ENCODE data around the gene NLRP6.
"Not testable (repeated sequence)": the region's sequence is repeated elsewhere in the genome, so short reads cannot be mapped to it uniquely, and the experiment has no call there.

Gene NLRP6

DNA sequence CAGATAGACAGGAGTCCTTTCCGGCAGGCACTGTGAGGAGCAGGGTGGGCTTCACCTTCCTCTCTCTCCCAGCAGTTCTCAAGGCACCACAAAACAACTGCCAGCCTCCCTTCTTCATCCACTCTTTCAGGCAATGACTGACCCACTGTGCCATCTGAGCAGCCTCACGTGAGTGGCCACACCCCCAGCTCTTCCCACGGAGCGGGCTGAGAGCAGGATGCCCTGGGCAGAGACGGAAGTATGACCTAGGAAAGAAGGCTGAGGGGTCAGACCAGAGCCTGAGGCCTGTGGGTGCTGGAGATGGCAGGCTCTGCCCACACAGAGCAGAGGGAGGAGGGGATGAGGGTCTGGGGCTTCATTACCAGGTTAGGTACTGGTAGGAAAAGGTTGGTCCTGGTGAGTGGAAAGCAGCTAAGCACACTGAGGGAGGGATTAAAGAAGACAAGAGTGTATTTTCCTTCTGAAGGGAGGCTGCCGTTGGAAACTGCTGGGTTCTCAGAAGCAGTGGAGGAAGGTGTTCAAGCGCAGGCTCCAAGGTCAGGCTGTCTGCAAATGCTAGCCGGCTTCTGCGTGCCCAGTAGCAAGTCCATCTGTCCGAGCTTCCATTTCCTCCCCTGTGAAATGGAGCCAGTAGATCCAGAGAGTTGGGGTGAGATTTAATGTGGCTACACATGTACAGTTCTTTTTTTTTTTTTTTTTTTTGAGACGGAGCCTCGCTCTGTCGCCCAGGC lies 4.6 kb downstream of the NLRP6 start:
- DNase-seq = no peak

DNA sequence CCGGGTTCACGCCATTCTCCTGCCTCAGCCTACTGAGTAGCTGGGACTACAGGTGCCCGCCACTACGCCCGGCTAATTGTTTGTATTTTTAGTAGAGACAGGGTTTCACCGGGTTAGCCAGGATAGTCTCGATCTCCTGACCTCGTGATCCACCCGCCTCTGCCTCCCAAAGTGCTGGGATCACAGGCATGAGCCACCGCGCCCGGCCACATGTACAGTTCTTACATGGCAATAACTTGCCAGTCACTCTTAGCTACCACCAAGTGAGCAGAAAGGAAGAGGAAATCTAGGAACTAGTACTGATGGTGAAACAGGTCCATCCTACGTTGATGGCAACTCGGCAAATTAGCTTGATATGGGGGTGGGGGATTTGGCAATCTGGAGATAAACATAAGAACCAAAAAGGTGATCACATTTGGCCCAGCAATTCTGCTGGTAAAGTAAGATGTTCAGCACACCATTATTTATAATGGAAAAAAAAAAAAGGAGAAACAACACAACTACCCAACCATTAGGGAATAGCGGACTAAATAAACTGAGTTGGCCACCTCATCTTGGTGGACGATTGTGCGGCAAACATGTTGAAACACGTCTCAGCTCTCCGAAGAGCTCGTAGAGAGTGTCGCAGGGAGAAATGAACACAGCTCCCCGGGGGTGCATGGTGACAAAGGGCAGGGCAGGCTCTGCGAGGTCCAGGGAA lies 5.3 kb downstream of the NLRP6 start:
- no peak for DNase-seq

GRCh38 chr11:284105-285020 lies 6.2 kb downstream of the NLRP6 start:
- no peak for DNase-seq

DNA sequence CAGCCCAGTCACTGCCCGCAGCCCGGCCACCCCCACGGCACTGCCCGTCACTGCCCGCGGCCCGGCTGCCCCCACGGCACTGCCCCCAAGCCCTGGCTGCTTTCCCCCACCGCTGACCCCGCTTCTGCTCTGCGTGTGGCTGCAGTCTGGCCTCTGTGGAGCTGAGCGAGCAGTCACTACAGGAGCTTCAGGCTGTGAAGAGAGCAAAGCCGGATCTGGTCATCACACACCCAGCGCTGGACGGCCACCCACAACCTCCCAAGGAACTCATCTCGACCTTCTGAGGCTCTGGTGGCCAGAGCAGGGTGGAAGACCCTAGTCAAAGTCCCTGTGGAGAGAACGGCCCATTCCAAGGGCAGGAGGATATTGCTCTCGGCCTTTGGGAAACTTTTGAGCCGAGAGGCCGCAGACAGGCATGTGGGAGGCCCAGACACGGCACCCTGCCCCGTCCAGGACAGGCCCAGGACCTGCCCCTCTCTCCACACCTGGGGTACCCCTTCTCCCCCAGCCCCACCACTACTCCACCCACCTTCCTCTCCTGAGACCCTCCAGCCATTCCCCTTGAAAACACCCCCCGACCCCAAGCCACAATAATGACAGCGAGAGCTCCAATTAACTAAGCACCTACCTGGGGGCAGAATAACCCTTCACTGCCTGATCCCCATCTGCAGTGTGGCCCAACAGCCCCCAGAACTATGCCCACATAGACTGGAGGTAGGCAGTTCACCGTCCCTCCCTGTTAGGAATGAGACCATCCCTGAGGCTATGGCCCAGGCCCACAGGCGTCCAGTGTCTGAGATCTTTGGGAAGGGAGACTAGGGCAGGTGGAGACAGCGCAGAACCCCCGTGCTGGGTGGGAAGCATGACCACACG lies 7.0 kb downstream of the NLRP6 start:
- DNase-seq = no peak

GRCh38 chr11:285894-286220 lies 7.7 kb downstream of the NLRP6 start:
- no peak for DNase-seq

GRCh38 chr11:286977-287820 lies 9.0 kb downstream of the NLRP6 start:
- not testable (repeated sequence) for DNase-seq

DNA sequence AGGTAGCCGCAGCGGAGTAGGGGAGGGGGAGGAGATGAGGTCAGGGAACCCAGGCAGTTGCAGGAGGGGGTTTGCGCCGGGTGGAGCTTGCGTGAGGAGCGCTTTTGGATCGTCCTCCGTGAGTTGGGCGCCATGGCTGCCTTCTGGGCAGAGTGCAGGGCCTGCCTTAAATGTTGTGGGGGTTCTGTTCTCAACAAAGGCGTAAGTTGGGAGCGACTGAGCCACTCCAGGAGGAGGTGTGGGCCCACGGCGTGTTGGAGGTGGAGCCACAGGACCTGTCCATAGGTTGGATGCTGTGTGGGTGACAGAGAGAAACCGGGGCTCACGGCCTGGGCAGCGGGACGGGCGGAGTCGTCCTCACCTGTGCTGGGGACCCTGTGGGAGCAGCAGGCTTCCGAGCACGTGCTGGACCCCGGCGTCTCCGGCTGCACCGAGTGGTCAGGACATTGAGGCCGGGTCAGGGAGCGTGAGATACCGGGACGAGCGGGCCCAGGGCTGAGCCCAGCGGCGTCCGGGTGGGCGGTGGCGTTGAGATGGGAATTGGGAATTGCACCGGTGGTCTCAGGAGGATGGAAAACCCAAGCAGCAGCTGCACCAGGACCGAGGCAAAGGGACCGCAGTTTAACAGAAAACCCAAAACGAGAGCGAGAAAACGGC lies 9.7 kb downstream of the NLRP6 start:
- no peak for DNase-seq

- DNase-seq = no peak
These were observed 10.5 kb downstream of the NLRP6 start, which contains the start of gene PGGHG for GRCh38 chr11:288478-289397. PGGHG (plus strand) TSS chr11:289126; CDS start chr11:289817, 691 bp downstream.

GRCh38 chr11:289398-289711 lies 11.1 kb downstream of the NLRP6 start:
- DNase-seq = no peak

DNA sequence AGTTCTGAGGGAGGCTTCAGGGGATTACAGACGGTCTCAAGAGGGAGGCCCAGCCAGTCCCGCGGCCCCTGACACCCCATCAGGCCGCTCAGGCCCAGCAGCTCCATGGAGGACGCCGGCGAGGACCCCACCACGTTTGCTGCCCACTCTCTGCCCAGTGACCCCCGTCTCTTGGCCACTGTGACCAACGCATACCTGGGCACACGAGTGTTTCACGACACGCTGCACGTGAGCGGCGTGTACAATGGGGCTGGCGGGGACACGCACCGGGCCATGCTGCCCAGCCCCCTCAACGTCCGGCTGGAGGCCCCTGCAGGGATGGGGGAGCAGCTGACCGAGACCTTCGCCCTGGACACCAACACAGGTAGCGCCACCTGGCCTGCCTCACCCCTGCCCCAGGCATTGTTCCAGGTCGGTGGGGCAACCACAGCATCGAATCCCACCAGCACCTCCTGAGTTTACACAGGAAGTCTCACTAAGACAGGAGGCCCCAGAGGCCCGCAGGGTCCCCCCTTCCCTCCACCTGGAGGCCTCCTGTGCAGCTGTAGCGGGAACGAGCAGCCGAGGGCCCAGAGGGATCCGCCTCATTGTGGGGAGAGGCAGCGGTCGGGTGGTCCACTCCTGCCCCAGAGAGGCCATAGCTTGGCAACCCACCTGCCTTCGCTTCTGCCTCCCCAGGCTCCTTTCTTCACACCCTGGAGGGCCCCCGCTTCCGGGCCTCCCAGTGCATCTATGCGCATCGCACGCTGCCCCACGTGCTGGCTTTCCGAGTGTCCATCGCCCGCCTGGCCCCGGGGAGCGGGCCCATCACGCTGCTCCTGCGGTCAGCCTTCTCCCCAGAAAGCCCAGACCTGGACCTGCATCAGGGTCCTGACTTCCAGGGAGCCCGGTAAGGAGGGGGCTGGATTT lies 11.8 kb downstream of the NLRP6 start:
- no peak for DNase-seq

GRCh38 chr11:290621-291231 lies 12.5 kb downstream of the NLRP6 start:
- DNase-seq = no peak

GRCh38 chr11:291281-292210 lies 13.3 kb downstream of the NLRP6 start:
- no peak for DNase-seq

DNA sequence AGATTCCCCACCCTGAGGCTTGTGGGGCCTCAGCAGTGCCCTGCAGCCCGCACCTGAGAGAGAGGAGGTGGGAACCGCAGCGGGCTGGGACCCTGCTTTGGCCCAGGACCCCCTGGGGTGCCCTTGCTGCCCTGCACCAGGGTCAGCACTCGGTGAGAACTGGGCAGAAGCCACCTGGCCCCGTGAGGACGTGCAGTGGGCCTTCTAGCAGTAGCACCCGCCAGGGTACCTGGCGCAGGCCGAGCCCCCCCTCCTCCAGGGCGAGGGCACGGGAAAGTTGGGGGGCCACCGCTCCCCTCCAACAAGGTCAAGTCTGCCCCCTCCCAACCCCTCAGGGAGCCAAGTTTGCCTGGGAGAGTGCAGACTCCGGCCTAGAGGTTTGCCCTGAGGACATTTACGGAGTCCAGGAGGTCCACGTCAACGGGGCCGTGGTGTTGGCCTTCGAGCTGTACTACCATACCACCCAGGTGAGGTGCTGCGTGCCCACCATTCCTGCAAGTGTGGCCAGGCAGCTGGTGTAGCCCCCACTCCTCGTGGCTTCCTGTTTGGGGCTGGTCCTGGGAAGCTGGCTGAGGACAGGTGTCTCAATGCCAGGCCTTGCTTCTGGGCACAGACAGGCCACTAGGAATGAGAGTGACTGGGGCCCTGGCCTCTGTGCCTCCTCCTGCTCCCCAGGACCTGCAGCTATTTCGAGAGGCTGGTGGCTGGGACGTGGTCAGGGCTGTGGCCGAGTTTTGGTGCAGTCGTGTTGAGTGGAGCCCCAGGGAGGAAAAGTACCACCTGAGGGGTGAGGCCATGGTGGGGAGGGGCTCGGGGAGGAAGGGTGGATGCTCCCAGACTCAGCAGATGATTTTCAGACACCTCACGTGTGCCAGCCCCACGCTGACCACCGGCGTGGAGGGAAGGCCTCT lies 14.3 kb downstream of the NLRP6 start:
- DNase-seq = no peak

GRCh38 chr11:293271-293851 lies 15.2 kb downstream of the NLRP6 start:
- no peak for DNase-seq

- DNase-seq = no peak
These were observed 15.8 kb downstream of the NLRP6 start for GRCh38 chr11:293852-294661.
